ENCODE data around the gene UBL5. TPM values are rescaled to one million over a fixed set of nuclear protein-coding genes. Genes with fewer than 3 reads are reported as not detected.

UBL5 gene
- total RNA-seq, 1 donor from 2014 or later, result 399 TPM

DNA sequence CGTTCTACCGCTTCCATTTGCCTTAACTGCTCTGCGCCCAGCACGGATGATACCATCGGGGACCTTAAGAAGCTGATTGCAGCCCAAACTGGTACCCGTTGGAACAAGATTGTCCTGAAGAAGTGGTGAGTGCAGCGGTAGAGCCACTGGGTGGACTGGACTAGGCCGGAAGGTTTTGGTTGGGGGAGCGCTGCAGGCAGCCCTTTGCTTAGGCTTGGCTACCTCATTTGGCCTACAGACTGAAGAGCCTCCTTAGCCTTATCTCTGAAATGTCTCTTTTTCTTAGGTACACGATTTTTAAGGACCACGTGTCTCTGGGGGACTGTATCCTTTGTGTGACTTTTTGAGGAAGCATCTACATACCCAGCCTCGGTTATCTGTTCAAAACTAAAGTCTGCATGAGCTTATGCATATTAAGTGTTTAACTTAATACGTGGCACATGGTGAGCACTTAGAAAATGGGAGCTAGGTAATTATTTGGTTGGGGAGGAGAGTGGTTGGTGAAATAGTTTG lies 889 bp downstream of the UBL5 start:
- Mint-ChIP-seq H3K9me3 (ENCODE audit: unreplicated experiment) (no peaks in the 10 kb centered on the region), H3K4me3 (ENCODE audit: unreplicated experiment) (peak overlapping the region; percentile 100), H3K36me3 (ENCODE audit: low read depth, unreplicated experiment) (peaks cover 10% of the 10 kb centered on the region), H3K27me3 (ENCODE audit: unreplicated experiment) (peaks cover 12% of the 10 kb centered on the region), H3K4me1 (ENCODE audit: unreplicated experiment) (peaks cover 18% of the 10 kb centered on the region), H3K27ac (ENCODE audit: unreplicated experiment) (peak overlapping the region; percentile 99)
- TF ChIP-seq, protein P1, sequence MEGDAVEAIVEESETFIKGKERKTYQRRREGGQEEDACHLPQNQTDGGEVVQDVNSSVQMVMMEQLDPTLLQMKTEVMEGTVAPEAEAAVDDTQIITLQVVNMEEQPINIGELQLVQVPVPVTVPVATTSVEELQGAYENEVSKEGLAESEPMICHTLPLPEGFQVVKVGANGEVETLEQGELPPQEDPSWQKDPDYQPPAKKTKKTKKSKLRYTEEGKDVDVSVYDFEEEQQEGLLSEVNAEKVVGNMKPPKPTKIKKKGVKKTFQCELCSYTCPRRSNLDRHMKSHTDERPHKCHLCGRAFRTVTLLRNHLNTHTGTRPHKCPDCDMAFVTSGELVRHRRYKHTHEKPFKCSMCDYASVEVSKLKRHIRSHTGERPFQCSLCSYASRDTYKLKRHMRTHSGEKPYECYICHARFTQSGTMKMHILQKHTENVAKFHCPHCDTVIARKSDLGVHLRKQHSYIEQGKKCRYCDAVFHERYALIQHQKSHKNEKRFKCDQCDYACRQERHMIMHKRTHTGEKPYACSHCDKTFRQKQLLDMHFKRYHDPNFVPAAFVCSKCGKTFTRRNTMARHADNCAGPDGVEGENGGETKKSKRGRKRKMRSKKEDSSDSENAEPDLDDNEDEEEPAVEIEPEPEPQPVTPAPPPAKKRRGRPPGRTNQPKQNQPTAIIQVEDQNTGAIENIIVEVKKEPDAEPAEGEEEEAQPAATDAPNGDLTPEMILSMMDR (IDR thresholded peaks at IDR 0.05; ENCODE audit: unreplicated experiment), result no peak
- DNase-seq (ENCODE audit: low spot score), result no peak

DNA sequence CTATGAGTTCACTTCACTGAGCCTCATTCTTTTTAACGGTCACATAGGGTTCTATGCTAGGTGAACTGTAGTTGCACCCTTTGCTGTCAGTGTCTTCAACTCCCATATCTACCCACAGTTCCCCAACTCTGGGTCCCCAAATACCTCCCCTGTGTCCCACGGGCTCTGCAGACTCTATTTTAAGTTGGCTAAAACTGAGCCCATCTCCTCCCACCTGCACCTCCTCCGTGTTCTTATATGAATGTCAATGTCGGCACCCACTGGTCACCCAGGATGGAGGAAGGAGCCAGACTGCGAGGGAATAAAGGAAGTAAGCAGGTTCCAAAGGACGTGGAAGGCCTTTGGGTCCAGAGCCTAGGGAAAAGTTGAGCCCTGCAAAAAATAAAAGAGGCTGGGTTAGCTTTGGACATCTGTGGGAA lies 6.6 kb downstream of the UBL5 start:
- Mint-ChIP-seq H3K27me3 (ENCODE audit: unreplicated experiment) (peaks cover 5% of the 10 kb centered on the region), H3K4me1 (ENCODE audit: unreplicated experiment) (peaks cover 3% of the 10 kb centered on the region), H3K4me3 (ENCODE audit: unreplicated experiment) (peak overlapping the region; percentile 85), H3K36me3 (ENCODE audit: low read depth, unreplicated experiment) (peaks cover 6% of the 10 kb centered on the region), H3K27ac (ENCODE audit: unreplicated experiment) (peak overlapping the region; percentile 48), H3K9me3 (ENCODE audit: unreplicated experiment) (no peaks in the 10 kb centered on the region)
- TF ChIP-seq, protein P1 (IDR thresholded peaks at IDR 0.05; ENCODE audit: unreplicated experiment), result no peak
- no peak for DNase-seq (ENCODE audit: low spot score)

DNA sequence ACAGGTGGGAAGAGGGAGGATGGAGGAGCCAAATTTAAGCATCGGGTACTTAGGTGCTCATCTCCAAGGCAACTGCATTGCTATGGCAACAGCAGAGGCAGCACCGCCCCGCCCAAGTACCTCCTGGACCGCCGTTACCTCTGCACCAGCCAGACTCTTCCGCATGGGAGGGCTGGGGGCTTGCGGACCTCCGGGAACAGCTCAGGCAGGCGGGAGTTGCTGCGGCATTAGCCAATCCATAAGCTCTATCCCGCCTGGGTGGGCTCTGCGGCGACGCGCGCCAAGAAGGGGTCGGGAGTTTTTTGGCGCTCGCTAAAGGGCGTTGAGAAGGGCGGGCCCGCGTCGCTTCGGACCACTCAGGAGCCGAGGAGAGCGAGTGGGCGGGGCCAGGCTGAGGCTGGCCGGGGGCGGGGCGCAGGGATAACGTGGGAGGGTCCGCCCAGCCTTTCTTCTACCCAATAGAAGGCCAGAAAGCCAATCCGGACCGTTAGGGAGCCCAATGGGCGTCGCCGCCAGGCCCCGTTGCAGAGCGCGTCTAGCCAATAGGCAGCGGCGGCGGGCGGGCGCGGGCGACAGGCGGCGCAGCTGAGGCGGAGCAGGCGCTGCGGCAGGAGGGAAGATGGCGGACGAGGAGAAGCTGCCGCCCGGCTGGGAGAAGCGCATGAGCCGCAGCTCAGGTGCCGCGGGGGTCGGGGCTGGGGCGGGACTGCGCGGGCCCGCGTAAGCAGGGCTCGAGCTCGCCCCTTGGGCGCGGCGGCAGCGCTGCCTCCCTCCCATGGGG lies 7.2 kb downstream of the UBL5 start, which contains the start of gene PIN1:
PIN1 (plus strand) TSS at position 593 of the 781 bp plus-strand sequence; CDS start at position 620, 27 bp downstream.
- Mint-ChIP-seq H3K27me3 (ENCODE audit: unreplicated experiment) (peaks cover 5% of the 10 kb centered on the region), H3K27ac (ENCODE audit: unreplicated experiment) (peak within 1 kb of the TSS; percentile 48), H3K4me3 (ENCODE audit: unreplicated experiment) (peak within 1 kb of the TSS; percentile 93), H3K9me3 (ENCODE audit: unreplicated experiment) (no peaks in the 10 kb centered on the region), H3K4me1 (ENCODE audit: unreplicated experiment) (peaks cover 3% of the 10 kb centered on the region), H3K36me3 (ENCODE audit: low read depth, unreplicated experiment) (peaks cover 4% of the 10 kb centered on the region)
- peak; percentile 99 for DNase-seq (ENCODE audit: low spot score)
- TF ChIP-seq, protein P1 (IDR thresholded peaks at IDR 0.05; ENCODE audit: unreplicated experiment), result peak; percentile 41

DNA sequence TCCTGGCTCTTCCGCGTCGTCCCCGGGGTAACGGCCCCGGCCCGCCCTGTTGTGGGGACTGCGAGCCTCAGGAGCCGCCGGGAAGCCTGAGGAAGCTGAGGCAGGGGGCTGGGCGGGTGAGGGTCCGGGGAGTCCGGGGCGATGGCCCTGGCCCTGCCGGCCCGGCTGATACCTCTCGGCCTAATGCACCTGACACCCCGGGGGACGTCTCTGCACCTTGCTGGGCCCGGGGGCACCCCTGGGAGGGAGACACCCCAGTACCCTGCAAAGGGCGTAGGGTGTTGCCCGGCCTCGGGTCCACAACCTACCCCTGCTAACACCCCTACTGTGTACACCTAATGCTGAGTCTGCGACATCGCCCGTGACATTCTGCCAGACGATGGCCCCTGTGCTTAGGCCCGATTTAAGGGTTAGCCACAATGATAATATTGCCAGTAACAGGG lies 7.8 kb downstream of the UBL5 start:
- H3K27me3 Mint-ChIP-seq (ENCODE audit: unreplicated experiment), result peaks cover 5% of the 10 kb centered on the region
- TF ChIP-seq, protein P1 (IDR thresholded peaks at IDR 0.05; ENCODE audit: unreplicated experiment), result no peak
- no peak overlapping the region for H3K27ac Mint-ChIP-seq (ENCODE audit: unreplicated experiment)

DNA sequence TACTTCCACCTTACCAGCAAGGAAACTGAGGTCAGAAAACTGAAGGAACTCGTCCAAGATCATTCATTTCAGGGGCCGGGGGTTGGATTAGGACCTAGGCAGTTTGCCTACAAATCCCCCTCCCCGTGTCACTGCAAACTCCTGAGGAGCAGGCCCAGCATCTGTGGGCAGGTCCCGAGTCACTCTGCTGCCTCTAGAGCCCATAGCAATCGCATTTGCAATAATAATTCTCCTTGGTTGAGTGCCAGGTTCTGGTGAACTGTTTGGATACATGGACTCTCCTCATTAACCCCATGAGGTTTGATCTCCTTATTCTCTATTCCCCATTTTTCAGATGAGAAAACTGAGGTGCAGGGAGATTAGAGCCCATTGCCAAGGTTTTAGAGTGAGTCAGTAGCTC lies 8.3 kb downstream of the UBL5 start:
- H3K27me3 Mint-ChIP-seq (ENCODE audit: unreplicated experiment), result peaks cover 5% of the 10 kb centered on the region
- no peak overlapping the region for H3K27ac Mint-ChIP-seq (ENCODE audit: unreplicated experiment)
- peak overlapping the region; percentile 93 for H3K4me3 Mint-ChIP-seq (ENCODE audit: unreplicated experiment)
- DNase-seq (ENCODE audit: low spot score), result no peak
- H3K9me3 Mint-ChIP-seq (ENCODE audit: unreplicated experiment), result no peaks in the 10 kb centered on the region
- H3K36me3 Mint-ChIP-seq (ENCODE audit: low read depth, unreplicated experiment), result peaks cover 6% of the 10 kb centered on the region
- peaks cover 3% of the 10 kb centered on the region for H3K4me1 Mint-ChIP-seq (ENCODE audit: unreplicated experiment)
- TF ChIP-seq, protein P1 (IDR thresholded peaks at IDR 0.05; ENCODE audit: unreplicated experiment), result no peak

More for the DNA sequence above, 7.8 kb downstream of the UBL5 start:
- DNase-seq (ENCODE audit: low spot score), result no peak
- peaks cover 3% of the 10 kb centered on the region for H3K36me3 Mint-ChIP-seq (ENCODE audit: low read depth, unreplicated experiment)
- peaks cover 3% of the 10 kb centered on the region for H3K4me1 Mint-ChIP-seq (ENCODE audit: unreplicated experiment)
- peak overlapping the region; percentile 93 for H3K4me3 Mint-ChIP-seq (ENCODE audit: unreplicated experiment)
- H3K9me3 Mint-ChIP-seq (ENCODE audit: unreplicated experiment), result no peaks in the 10 kb centered on the region

Measured in endothelial cell (in vitro differentiated cells).